Breast epithelium (tissue), 4 donors: ENCODE results near the gene SLC25A45. TPM values are rescaled to one million over a fixed set of nuclear protein-coding genes. Genes with fewer than 3 reads are reported as not detected.
A peak's percentile ranks its signal among the peaks of the same experiment; 100 is the strongest.

Source experiments
- DNase-seq, 2 donors: peaks; one replicate each; pipeline ENCODE4 v3.0.0-alpha.2; 2019; ENCODE audit warnings: low spot score in 2 of 2
- H3K27ac ChIP-seq, 2 donors: fragments of 200-600 bp; sonication (generic) in 1 of 2; one replicate each; pipeline ENCODE4 v1.5.1; 2016 to 2019; ENCODE audit warnings: mild to moderate bottlenecking in 1 of 2
- H3K27me3 ChIP-seq, 2 donors: fragments of 200-600 bp; sonication (generic) in 1 of 2; one replicate each; pipeline versions ENCODE4 v1.5.1 to v1.6.0; 2017 to 2019; ENCODE audit warnings: control low read depth in 1 of 2, mild to moderate bottlenecking in 1 of 2
- H3K36me3 ChIP-seq: fragments of 200-600 bp; one replicate; pipeline ENCODE4 v1.5.1; 2019
- H3K4me1 ChIP-seq, 2 donors: fragments of 200-600 bp; sonication (generic); one replicate each; pipeline ENCODE4 v1.5.1; 2016 to 2019; ENCODE audit warnings: control low read depth in 1 of 2
- H3K4me3 ChIP-seq, 3 donors: fragments of 200-600 bp; sonication (generic); 1 replicate in 2 of 3; 2 replicates in 1 of 3; pipeline ENCODE4 v1.5.1; 2016 to 2019; ENCODE audit warnings: mild to moderate bottlenecking in 3 of 3, moderate library complexity in 2 of 3
- H3K9me3 ChIP-seq, 2 donors: fragments of 200-600 bp; sonication (generic) in 1 of 2; one replicate each; pipeline ENCODE4 v1.5.1; 2016 to 2019; ENCODE audit warnings: control low read depth in 1 of 2
- POLR2A ChIP-seq: fragments of 450-650 bp; IDR thresholded peaks from one replicate; pipeline ENCODE4 v1.6.1; 2016; ENCODE audit warnings: antibody characterized with exemption, mild to moderate bottlenecking, moderate library complexity
- POLR2AphosphoS5 ChIP-seq, 3 donors: sonication (generic); formaldehyde crosslinking; IDR thresholded peaks; one replicate each; pipeline ENCODE4 v1.6.1; 2017; ENCODE audit warnings: antibody characterized with exemption in 3 of 3
- intact Hi-C: fragments of 100-400 bp; cut with DNase I; formaldehyde crosslinking; loops from one replicate; pipeline ENCODE4 v1.15.1; 2023; ENCODE audit warnings: low total_unique reads
- total RNA-seq, 3 donors: library from RNA; depleted of rRNA; stranded (reverse); fragments of >200 nt; gene quantifications; one replicate each; pipeline ENCODE4 v1.1.0, GENCODE V29; 2016
- TF ChIP-seq, protein P1 (sequence below), 3 donors: fragments of 450-650 bp; IDR thresholded peaks; one replicate each; pipeline ENCODE4 v1.5.1; 2016 to 2017; ENCODE audit warnings: antibody characterized with exemption in 3 of 3, mild to moderate bottlenecking in 3 of 3, moderate library complexity in 3 of 3

The SLC25A45 gene
- total RNA-seq, 3 donors from 2014 or later, result 5.4 to 9.1 (median 6.6) TPM

DNA sequence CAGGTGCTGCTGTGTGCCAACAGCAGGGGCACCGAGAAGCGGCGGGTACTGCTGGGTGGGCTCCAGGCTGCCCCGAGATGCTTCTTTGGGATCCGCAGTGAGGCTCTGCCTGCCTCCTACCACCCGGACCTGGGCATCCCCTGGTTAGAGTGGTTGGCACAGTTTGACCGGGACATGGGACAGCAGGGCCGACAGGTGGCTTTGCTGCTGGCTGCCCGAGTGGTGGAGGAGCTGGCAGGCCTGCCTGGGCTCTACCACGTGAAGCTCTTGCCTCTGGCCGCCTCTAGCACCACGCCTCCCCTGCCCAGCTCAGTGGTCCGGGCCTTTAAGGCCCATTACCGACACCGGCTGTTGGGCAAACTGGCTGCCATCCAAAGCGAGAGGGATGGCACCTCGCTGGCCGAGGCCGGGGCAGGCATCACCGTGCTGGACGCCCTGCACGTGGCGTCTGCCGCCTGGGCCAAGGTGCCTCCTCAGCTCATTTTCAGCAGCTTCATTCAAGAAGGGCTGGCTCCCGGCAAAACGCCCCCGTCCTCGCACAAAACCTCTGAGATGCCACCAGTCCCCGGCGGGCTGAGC, 26.0 kb downstream of the SLC25A45 start:
- intact Hi-C loops, result no loop called here
- no peaks in the 10 kb centered on the region for H3K36me3 ChIP-seq
- no peaks in the 10 kb centered on the region for H3K9me3 ChIP-seq
- peaks cover 4 to 5% of the 10 kb centered on the region in 2 donors for H3K4me1 ChIP-seq
- H3K27ac ChIP-seq, result no peak overlapping the region
- TF ChIP-seq POLR2A (no peak), POLR2AphosphoS5 (IDR thresholded peaks at IDR 0.05) (no peak)
- TF ChIP-seq, protein P1, sequence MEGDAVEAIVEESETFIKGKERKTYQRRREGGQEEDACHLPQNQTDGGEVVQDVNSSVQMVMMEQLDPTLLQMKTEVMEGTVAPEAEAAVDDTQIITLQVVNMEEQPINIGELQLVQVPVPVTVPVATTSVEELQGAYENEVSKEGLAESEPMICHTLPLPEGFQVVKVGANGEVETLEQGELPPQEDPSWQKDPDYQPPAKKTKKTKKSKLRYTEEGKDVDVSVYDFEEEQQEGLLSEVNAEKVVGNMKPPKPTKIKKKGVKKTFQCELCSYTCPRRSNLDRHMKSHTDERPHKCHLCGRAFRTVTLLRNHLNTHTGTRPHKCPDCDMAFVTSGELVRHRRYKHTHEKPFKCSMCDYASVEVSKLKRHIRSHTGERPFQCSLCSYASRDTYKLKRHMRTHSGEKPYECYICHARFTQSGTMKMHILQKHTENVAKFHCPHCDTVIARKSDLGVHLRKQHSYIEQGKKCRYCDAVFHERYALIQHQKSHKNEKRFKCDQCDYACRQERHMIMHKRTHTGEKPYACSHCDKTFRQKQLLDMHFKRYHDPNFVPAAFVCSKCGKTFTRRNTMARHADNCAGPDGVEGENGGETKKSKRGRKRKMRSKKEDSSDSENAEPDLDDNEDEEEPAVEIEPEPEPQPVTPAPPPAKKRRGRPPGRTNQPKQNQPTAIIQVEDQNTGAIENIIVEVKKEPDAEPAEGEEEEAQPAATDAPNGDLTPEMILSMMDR (IDR thresholded peaks at IDR 0.05), result no peak
- DNase-seq, result no peak
- peaks cover 0 to 9% of the 10 kb centered on the region in 2 donors for H3K27me3 ChIP-seq
- H3K4me3 ChIP-seq, result peak overlapping the region in 1 of 3 donors; percentile 84

DNA sequence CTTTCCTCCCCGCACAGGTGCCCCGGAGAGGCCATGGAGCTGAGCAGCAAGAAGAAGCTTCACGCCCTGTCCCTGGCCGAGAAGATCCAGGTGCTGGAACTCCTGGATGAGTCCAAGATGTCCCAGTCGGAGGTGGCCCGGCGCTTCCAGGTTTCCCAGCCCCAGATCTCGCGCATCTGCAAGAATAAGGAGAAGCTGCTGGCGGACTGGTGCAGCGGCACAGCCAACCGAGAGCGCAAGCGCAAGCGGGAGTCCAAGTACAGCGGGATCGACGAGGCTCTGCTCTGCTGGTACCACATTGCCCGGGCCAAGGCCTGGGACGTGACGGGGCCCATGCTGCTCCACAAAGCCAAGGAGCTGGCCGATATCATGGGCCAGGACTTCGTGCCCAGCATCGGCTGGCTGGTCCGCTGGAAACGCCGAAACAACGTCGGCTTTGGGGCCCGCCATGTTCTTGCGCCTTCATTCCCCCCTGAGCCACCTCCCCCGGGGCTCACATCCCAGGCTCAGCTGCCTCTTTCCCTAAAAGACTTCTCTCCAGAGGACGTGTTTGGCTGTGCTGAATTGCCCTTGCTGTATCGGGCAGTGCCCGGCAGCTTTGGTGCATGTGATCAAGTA, 26.6 kb downstream of the SLC25A45 start:
- intact Hi-C loops, result no loop called here
- H3K4me1 ChIP-seq, result peaks cover 4 to 5% of the 10 kb centered on the region in 2 donors
- peaks cover 0 to 9% of the 10 kb centered on the region in 2 donors for H3K27me3 ChIP-seq
- TF ChIP-seq, protein P1 (IDR thresholded peaks at IDR 0.05), result no peak
- no peak for TF ChIP-seq POLR2A
- TF ChIP-seq POLR2AphosphoS5 (IDR thresholded peaks at IDR 0.05), result no peak
- no peaks in the 10 kb centered on the region for H3K36me3 ChIP-seq
- peak in 1 of 2 donors; percentile 59 for DNase-seq
- no peak overlapping the region for H3K27ac ChIP-seq
- no peaks in the 10 kb centered on the region for H3K9me3 ChIP-seq
- peak overlapping the region; percentile 63 to 84 (median 78) for H3K4me3 ChIP-seq

DNA sequence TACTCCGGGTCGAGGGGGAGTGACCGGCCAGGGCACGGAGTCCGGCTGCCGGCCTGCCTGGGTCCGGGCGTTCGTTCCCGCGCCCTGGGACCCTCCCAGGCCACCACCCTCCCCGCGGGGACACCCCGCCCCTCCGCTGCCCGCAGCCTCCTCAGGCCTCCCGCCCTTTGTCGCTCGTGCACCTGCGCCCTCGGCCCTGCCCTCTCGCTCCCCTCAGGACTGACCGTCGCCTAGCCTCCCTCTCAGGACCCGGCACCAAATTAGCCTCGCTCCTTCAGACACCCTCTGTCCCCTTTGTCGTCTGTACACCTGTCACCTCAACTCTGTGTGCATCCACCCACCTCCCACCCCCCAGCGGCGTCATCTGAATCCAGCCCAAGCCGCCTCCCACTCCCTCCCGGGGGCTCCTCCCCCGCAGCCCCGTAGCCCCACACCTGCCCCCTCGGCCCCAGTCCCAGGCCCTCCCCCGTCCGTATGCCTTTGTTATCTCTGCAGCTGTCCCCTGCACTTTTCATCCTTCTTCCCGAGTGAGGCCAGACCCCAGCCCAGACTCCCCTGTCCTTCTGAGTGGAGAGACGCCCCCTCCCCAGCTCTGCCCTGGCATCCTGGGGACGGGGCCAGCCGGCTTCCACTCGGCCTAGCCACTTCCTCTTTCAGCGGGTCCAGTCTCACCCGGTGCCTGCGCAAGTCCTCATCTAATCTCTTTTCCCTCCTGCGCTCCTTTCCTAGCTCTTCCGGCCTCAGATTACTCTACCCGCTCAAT, 27.3 kb downstream of the SLC25A45 start:
- H3K9me3 ChIP-seq, result no peaks in the 10 kb centered on the region
- H3K4me3 ChIP-seq, result peak overlapping the region; percentile 63 to 84 (median 78)
- peaks cover 0 to 9% of the 10 kb centered on the region in 2 donors for H3K27me3 ChIP-seq
- H3K36me3 ChIP-seq, result no peaks in the 10 kb centered on the region
- intact Hi-C loops, result no loop called here
- H3K27ac ChIP-seq, result peak overlapping the region; percentile 58 to 62
- H3K4me1 ChIP-seq, result peaks cover 4 to 5% of the 10 kb centered on the region in 2 donors
- DNase-seq, result peak in 1 of 2 donors; percentile 55
- no peak for TF ChIP-seq POLR2A
- TF ChIP-seq POLR2AphosphoS5 (IDR thresholded peaks at IDR 0.05), result no peak
- TF ChIP-seq, protein P1 (IDR thresholded peaks at IDR 0.05), result no peak

- Histone ChIP-seq H3K36me3 (no peaks in the 10 kb centered on the region), H3K27me3 (peaks cover 0 to 9% of the 10 kb centered on the region in 2 donors), H3K4me3 (peak within 1 kb of the TSS; percentile 63 to 84 (median 78)), H3K27ac (peak within 1 kb of the TSS; percentile 58 to 62), H3K4me1 (peaks cover 4 to 5% of the 10 kb centered on the region in 2 donors), H3K9me3 (no peaks in the 10 kb centered on the region)
- intact Hi-C loops, result no loop called here
- DNase-seq, result peak; percentile 95 to 98
- peak; percentile 28 to 52 (median 38) for TF ChIP-seq POLR2AphosphoS5 (IDR thresholded peaks at IDR 0.05)
- no peak for TF ChIP-seq POLR2A
Observed at GRCh38 chr11:65354265-65355012, 28.0 kb downstream of the SLC25A45 start, which contains the start of gene TIGD3. Gene TIGD3 (plus strand): TSS chr11:65354751. CDS start chr11:65355809, 1,058 bp downstream.

DNA sequence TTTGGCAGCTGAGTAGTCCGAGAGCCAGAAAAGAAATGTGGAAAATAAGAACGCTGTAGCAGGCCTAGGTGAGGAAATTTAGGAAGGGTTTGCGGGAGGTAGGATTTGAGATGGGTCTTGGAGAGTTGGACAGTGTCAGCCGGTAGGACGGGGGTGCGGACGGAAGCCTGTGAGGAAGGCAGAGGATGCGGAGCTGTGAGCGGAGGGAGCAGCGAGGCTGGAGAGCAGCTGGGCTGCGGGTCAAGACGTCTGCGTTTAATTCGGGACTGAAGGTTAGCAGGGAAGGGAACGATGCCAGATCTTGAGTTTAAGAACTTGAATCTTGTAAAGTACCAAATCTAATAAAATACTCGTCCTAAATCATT, 28.6 kb downstream of the SLC25A45 start:
- Histone ChIP-seq H3K4me3 (peak overlapping the region; percentile 63 to 84 (median 78)), H3K36me3 (no peaks in the 10 kb centered on the region), H3K4me1 (peaks cover 4 to 5% of the 10 kb centered on the region in 2 donors), H3K27ac (peak overlapping the region; percentile 58 to 62), H3K27me3 (peaks cover 0 to 9% of the 10 kb centered on the region in 2 donors), H3K9me3 (no peaks in the 10 kb centered on the region)
- TF ChIP-seq POLR2AphosphoS5 (IDR thresholded peaks at IDR 0.05) (no peak), POLR2A (no peak)
- TF ChIP-seq, protein P1 (IDR thresholded peaks at IDR 0.05), result no peak
- DNase-seq, result no peak
- intact Hi-C loops, result no loop called here
